AG09309 (cell line): ENCODE results near the gene ELAVL2.

Experiments used
- DNase-seq: peaks from one replicate; pipeline ENCODE4 v3.0.0-alpha.2; 2010; ENCODE audit warnings: low read depth
- H3K4me3 ChIP-seq: 2 replicates; pipeline ENCODE4 v1.5.1; 2011; ENCODE audit warnings: mild to moderate bottlenecking, low read depth, low read length, moderate library complexity; ENCODE audit not compliant: control insufficient read depth
- TF ChIP-seq, protein P1 (sequence below): IDR thresholded peaks from 2 replicates; pipeline ENCODE4 v1.5.1; 2011; ENCODE audit warnings: mild to moderate bottlenecking, low read depth, low read length, inconsistent platforms; ENCODE audit not compliant: insufficient read depth, control insufficient read depth; ENCODE audit errors: missing control alignments

Gene ELAVL2

GRCh38 chr9:23740531-23740930, 85.5 kb downstream of the ELAVL2 start:
- TF ChIP-seq, protein P1, sequence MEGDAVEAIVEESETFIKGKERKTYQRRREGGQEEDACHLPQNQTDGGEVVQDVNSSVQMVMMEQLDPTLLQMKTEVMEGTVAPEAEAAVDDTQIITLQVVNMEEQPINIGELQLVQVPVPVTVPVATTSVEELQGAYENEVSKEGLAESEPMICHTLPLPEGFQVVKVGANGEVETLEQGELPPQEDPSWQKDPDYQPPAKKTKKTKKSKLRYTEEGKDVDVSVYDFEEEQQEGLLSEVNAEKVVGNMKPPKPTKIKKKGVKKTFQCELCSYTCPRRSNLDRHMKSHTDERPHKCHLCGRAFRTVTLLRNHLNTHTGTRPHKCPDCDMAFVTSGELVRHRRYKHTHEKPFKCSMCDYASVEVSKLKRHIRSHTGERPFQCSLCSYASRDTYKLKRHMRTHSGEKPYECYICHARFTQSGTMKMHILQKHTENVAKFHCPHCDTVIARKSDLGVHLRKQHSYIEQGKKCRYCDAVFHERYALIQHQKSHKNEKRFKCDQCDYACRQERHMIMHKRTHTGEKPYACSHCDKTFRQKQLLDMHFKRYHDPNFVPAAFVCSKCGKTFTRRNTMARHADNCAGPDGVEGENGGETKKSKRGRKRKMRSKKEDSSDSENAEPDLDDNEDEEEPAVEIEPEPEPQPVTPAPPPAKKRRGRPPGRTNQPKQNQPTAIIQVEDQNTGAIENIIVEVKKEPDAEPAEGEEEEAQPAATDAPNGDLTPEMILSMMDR, result no peak
- no peak overlapping the region for H3K4me3 ChIP-seq

GRCh38 chr9:23739753-23740152, 86.3 kb downstream of the ELAVL2 start:
- H3K4me3 ChIP-seq, result no peak overlapping the region
- no peak for DNase-seq
- TF ChIP-seq, protein P1, result no peak

More at GRCh38 chr9:23740531-23740930, 85.5 kb downstream of the ELAVL2 start:
- no peak for DNase-seq

- no peak overlapping the region for H3K4me3 ChIP-seq
- DNase-seq, result no peak
- TF ChIP-seq, protein P1, result no peak
Observed at GRCh38 chr9:23736293-23736692, 89.7 kb downstream of the ELAVL2 start.

DNA sequence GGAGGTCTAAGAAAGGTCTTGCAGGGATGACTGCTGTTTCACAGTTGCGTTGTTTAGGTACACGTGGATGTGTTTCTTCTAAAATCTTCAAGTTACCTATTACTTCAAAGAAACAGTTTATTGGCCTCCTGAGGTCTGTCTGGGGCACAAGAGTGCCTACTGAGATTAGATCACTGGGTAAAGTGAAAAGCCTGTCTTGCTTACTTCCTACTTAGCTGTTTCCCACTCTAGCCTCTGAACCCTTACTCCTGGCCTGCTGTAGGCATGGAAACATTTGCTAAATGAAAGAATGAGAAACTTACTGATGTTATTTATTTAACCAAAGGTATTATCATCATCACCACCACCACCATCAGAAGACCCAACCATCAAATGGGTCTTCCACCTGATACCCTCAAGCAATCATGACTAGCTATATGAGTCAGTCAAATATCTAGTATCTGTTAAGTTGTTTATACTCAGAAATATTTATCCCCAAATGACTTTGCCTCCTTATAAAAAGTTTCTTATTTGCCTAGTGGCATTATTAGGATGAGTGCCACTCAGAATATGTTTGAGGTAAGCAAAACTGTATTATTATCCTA, 92.5 kb downstream of the ELAVL2 start:
- DNase-seq, result no peak
- TF ChIP-seq, protein P1, result no peak
- H3K4me3 ChIP-seq, result no peak overlapping the region

- TF ChIP-seq, protein P1, result no peak
- no peak overlapping the region for H3K4me3 ChIP-seq
- DNase-seq, result no peak
Observed at GRCh38 chr9:23731353-23731752, 94.7 kb downstream of the ELAVL2 start.

- TF ChIP-seq, protein P1, result no peak
- no peak for DNase-seq
Observed at GRCh38 chr9:23730364-23730763, 95.7 kb downstream of the ELAVL2 start.

More at GRCh38 chr9:23730364-23730763, 95.7 kb downstream of the ELAVL2 start:
- no peak overlapping the region for H3K4me3 ChIP-seq
